ENCODE measurements around the gene THRAP3.
"Not testable (repeated sequence)": the region's sequence is repeated elsewhere in the genome, so short reads cannot be mapped to it uniquely, and the experiment has no call there.

THRAP3 gene

DNA sequence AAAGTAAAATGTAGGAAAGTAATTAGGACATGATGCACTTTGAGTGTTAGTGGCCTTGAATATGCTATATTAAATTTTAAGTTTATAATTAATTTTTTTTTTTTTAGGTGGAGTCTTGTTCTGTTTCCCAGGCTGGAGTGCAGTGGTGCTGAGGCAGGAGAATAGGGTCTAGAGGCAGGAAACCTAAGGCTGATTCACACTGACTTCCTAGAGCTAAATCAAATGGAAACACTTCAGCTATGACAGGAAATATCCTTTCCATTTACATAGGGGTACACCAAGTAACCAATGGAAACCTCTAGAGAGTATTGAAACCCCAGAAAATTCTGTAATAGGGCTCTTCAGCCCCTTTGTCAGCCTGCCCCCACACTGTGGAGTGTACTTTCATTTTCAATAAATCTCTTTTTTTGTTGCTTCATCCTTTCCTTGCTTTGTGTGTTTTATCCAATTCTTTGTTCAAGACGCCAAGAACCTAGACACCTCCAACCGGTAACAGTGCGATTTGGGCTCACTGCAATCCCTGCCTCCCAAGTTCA is 17.9 kb upstream of the THRAP3 start:
- DNase-seq = no peak

DNA sequence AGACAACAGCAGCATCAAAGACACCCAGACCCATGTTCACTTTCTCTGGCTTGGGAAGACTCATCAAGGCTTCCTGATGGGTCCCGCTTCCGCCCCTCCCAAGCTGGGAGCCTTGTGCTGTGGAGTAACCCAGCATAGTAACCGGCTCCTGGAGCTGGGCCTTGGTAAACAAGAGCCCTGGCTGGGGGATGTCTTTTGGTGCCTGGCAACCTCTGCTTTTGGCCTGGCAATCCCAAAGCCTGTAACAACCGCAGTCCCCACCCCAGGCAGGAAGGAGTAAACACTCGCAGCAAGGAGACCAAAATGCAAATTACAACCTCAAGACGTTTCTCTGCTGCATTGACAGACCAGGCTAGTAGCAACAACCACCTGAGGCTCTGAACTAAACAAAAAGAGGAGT is 16.9 kb upstream of the THRAP3 start:
- DNase-seq = peak; percentile 66

DNA sequence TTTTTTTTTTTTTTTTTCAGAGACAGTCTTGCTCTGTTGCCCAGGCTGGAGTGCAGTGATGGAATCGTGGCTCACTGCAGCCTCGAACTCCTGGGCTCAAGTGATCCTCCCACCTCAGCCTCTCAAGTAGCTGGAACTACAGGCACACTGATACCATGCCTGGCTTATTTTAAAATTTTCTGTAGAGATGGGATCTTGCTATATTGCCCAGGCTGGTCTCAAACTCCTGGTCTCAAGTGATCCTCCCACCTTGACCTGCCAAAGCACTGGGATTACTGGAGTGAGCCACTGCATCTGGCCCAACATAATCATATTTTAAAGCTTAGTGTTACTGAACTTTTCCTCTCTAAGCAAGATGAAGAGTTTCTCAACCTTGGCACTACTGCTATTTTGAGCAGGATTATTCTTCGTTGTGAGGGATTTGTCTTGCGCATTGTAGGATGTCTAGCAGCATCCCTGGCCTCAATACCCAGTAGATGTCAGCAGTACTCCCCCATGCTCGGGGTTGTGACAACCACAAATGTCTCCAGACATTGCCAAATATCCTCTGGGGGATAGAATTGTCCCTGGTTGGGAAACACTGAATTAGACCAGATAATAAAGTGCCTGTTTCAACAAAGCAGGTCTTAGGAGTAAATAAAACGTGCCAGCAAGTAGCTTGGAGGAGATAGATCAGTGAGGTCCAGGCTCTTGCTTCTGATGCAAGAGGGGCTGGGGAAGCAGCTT is 15.1 kb upstream of the THRAP3 start:
- no peak for DNase-seq

DNA sequence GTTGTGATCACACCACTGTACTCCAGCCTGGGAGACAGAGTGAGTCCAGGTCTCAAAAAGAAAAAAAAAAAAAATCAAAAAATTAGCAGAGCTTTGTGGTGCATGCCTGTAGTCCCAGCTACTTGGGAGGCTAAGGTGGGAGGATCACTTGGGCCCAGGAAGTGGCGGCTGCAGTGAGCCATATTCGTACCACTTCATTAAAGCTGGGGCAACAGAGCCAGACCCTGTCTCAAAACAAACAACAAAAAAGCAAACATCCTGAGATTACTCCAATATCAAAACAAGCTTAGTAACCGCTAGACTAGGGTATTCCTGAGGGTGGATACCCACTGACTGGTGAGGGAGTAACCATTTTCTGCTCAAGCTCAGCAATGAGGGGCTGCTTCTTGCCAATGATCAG is 12.9 kb upstream of the THRAP3 start:
- DNase-seq = no peak

DNA sequence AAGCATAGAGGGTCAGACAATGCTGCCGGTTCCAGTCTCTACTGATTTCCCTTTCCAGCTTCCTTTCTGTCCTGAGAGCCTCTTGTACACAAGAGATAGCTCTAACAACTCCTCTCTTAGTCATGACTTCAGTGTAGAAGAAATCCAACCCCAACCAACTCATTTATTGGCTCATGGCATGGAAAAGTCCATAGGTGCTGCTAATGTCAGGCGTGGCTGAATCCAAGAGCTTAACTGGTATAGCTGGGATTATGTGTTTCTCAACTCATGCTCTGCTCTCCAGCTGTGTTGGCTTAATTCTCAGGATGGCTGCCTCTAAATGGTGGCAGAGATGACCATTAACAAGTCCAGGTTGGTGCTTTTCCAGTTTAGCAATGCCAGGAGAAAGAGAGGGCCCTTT is 12.4 kb upstream of the THRAP3 start:
- no peak for DNase-seq

DNA sequence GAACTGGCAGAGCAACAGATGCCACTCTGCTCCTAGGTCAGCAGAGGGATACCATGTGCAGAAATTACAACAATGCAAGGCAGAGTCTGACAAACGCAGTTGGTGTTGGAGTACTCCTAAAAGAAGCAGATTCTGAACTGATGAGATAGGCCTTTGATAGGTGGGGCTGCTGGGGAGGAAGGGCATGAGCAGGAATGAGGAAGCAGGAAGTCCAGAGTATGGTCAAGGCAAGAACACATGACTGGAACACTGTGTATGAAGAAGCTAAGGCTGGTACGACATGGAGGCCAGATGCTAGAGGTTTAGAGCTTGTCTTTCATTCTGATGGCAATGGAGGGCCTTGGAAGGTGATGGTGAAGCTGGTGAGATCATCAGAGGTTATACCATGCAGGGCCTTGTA is 11.5 kb upstream of the THRAP3 start:
- DNase-seq = no peak

DNA sequence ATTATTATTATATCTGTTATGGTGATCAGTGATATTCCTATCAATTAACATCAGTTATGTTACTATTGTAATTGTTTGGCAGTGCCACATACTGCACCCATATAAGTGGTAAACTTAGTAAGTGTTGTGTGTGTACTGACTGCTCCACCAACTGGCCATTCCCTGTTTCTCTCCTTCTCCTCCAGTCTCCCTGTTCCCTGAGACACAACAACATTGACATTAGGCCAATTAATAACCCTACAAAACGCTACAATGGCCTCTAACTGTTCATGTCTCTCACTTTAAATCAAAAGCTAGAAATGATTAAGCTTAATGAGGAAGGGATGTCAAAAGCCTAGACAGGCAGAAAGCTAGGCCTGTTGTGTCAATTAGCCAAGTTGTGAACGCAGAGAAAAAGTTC is 6.6 kb upstream of the THRAP3 start:
- DNase-seq = no peak

DNA sequence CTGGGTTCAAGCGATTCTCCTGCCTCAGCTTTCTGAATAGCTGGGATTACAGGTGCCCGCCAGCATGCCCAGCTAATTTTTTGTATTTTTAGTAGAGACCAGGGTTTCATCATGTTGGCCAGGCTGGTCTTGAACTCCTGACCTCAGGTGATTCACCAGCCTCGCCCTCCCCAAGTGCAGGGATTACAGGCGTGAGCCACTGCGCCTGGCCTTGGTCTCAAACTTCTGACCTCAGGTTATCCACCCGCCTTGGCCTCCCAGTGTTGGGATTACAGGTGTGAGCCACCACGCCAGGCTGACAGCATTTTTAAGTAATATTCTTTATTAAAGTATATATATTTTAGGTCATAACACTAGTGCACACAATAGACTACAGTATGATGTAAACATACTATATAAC is 2.3 kb upstream of the THRAP3 start:
- DNase-seq = not testable (repeated sequence)

DNA sequence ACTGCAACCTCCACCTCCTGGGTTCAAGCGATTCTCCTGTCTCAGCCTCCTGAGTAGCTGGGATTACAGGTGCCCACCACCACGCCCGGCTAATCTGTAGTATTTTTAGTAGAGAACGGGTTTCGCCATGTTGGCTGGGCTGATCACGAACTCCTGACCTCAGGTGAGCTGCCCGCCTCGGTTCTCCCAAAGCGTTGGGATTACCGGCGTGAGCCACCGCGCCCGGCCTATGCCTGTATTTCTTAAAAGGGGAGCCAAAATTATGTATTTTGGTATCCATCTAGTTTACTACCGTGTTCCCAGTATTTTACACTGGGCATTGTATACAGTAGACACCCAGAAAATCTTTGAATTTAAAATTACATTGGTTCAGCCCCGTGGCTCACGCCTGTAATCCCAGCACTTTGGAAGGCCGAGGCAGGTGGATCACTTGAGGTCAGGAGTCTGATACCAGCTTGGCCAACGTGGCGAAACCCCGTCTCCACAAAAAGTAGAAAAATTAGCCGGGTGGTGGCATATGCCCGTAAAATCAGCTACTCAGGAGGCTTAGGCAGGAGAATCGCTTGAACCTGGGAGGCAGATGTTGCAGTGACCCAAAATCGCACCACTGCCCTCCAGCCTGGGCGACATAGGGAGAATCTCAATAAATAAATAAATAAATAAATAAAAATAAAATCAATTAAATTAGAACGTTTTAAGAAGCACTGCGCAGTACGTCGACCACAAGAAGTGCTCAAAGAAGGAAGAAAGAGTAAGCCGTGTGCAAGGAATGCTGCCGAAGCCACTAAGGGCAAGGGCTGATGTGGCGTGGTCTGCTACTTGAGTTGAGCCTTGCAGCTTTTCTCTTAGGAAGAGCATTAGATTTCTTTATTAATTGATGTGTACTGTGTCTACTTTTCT is 1.5 kb upstream of the THRAP3 start:
- DNase-seq = no peak

DNA sequence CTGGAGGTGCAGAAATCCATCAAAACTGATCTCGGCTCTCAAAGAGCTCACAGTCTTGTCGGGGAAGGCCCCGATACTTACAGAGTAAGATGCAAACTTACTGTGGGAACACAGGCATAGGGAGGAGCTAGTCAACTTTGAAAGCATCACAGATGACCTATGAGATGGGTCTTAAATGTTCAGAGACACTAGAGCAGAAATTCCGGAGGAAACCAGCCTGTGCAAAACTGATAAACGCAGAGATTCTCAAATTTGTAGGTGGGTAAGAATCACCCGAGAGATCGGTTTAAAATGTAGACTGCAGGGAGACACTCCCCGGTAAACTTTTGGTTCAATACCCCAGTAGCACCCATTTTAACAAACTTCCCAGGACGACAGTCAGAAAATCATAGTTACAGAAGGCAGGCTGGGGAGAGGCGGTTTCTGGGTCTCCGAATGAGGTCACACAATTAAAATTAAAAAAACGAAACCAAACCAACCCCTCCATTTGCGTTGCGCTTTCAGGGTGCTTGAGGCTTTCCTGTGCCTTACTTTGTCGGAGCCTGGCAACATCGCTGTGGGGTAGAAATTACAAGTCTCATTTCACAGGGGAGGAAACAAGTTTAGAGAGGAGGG is 755 bp upstream of the THRAP3 start:
- no peak for DNase-seq

DNA sequence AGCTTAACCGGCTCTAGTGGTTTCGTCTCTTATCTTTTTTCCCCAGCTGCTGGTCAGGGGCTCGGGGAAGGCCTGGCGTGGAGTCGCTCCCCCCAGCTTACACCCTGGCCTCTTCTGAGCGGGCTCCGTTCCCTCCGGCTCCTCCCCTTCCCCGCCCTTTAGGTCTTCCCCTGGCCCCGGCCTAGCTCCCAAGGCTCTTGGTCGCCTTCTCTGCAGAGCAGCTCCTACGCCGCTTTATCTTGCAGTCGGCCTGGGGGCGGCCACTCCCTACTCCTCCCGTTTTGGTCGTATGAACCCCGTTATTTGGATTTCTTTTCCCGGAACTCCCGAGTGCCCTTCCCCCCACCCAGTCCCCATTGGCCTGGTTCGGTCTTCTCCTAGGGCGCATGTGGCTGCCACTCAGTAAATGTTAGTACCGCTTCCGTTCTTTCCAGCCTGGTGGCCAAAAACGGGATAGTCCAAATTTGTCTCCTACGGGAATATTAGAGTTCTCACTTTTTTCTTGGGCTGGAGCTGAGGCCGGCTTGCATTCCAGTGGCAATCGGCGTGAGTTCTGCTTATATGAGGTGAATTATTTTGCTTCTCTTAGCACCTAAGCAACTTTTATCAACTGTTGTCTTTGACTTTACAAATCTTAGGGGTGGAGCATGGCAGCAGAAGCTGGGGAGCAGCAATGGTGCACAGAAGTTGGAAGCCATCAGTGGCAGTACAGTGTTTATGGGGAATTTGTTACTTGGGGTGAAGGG is 467 bp downstream of the THRAP3 start:
- peak; percentile 81 for DNase-seq

DNA sequence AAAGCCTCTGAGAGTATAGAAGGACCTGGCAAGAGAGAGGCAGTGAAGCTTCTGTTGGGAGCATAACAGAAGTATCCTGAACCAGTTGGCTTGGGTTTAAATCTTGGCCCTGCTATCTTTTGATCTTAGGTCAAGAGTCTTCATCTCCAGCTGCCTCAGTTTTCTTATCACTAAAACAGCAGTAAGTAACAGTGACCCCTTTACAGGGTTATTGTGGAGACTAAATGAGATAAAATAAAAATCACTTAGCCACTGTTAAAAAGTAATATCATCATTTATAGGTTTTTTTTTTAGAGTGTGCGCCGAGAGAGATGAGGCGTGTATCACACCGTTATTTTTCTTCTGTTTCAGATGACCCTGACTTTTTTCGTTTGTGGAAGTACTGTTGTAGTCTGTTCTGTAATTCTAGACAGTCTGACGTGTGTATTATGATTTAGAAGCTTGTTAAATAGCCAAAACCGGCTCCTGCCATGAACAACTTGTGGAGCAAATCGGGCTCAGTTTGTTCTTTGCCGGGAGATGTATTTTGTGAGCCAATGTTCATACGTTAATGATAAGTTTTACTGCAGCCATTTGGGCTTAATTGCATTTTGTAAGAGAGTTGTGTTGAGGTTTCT is 1.1 kb downstream of the THRAP3 start:
- no peak for DNase-seq

DNA sequence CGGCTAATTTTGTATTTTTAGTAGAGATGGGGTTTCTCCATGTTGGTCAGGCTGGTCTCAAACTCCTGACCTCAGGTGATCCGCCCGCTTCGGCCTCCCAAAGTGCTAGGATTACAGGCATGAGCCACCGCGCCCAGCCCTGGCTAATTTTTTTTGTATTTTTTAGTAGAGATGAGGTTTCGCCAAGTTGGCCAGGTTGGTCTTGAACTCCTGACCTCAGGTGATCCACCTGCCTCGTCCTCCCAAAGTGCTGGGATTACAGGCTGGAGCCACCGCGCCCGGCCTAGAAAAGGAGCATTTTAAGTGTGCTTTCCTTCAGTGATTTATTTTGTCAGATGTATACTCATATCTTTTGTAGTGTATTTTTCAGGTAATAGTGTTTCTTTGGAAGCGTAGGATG is 6.0 kb downstream of the THRAP3 start:
- DNase-seq = not testable (repeated sequence)

DNA sequence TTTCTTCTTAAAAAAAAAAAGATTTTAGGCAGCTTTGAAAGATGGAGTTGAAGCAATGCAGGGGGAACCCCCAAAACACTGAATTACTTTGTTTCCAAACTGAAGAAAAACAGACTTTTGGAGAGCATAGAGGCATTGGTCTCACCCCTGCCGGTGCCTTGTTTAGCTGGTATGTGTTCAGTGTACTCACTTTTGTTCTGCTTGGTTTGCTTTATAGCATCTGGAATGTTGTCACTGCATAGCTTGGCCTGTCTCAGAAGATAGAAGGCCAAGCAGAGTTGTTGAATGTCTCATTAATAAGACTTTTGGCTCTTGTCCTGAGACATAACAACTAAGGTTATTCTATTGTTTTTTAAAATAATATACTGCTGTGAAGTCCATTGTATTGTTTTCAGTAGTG is 6.9 kb downstream of the THRAP3 start:
- no peak for DNase-seq

DNA sequence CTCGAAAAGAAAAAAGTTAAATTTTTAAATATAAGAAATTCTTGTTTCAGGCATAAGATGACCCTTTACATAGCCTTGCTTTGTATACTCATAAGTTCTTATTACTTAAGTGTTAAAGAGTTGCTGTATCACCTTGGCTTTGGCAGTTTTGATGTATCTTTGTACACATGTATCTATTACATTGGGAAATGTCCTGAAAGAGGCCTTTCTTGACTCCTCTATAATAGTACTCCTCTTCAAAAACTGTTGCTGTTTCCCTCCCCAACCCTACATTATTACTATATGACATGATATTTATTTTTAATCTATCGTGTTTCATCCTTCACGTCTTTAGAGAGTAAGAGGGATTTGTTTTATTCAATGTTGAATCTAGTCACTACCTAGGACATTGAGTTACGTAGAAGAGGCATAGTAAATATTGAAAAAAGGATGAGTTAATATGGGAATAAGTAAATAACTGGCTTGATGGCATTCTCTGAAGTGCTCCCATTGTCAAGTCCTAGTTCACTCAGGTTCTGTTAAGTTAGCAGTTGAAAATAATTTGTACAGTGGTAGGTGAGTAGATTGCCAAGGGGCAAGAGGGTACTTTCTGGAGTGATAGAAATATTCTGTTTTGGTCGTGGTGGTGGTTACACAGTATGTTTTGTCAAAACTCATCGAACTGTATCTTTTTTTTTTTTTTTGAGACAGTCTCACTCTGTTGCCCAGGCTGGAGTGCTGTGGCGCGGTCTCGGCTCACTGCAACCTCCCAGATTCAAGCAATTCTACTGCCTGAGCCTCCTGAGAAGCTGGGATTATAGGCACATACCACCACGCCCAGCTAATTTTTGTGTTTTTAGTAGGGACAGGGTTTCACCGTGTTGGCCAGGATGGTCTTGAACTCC is 8.2 kb downstream of the THRAP3 start:
- no peak for DNase-seq

DNA sequence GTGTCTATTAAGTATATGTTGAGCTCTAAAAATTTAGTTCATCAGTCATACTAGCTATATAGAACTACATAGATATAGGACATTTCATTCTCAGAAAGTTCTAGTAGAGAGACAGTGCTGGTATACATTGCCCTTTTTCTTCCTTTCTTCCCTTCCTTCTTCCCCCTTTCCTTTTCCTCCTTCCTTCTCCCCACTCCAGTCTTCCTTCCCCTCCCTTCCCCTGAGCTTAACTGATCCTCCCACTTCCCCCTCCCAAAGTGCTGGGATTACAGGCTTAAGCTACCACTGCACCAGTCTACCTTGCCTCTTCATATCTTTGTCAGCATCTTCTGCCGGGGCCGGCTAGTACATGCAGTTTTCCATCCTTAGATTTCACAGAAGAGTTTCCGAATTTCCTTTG is 12.1 kb downstream of the THRAP3 start:
- no peak for DNase-seq

DNA sequence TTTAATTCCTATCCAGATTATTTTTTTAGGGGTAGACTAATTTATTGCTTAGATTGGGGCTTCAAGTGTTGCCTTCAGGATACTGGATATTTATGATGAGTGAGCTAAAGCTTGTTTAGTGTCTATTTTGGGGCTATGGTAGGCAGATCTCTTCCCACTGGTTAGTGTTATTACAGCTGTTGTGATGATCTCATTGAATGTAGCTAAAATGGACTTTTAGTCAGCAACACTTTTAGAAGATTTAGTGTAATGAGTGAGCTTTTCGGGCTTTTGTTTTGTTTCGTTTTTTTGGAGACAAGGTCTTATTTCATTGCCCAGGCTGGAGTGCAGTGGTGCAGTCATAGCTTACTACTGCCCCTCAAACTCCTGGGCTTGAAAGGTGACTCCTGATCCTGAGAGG is 14.2 kb downstream of the THRAP3 start:
- no peak for DNase-seq

DNA sequence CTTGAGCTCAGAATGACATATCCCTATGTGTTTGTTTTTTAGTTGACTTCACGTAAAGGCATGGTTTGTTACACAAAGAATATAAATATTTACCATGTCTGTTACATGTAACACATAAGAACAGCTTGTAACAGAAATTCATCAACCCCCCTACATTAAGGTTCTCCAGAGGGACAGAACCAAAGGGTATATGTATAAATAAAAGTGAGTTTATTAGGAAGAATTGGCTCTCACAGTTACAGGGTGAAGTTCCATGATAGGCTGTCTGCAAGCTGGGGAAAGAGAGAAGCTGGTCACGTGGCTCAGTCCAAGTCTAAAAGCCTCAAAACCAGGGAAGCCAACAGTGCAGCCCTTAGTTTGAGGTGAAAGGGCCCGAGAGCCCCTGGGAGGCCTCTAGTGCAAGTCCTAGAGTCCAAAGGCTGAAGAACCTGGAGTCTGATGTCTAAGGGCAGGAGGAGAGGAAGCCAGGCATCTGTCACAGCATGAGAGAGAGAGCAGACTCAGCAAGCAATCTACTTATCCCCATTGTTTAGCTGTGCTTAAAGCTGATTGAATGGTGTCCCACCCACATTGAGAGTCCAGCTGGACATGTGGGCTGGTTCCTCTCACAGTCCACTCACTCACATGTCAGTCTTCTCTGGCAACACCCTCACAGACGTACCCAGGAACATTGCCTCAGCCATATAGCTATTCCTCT is 15.8 kb downstream of the THRAP3 start:
- DNase-seq = peak; percentile 8

DNA sequence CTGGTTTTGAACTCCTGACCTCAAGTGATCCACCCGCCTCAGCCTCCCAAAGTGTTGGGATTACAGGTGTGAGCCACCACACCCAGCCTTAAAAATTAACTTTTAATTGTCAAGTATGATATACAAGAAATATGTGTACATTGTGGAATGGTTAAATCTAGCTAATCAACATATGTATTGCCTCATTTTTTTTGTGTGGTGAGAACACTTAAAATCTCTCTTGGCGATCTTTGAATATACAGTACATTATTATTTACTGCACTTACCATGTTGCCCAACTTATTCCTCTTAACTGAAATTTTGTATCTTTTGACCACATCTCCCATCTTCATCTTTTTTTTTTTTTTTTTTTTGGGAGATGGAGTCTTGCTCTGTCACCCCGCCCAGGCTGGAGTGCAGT is 23.3 kb downstream of the THRAP3 start:
- DNase-seq = no peak

DNA sequence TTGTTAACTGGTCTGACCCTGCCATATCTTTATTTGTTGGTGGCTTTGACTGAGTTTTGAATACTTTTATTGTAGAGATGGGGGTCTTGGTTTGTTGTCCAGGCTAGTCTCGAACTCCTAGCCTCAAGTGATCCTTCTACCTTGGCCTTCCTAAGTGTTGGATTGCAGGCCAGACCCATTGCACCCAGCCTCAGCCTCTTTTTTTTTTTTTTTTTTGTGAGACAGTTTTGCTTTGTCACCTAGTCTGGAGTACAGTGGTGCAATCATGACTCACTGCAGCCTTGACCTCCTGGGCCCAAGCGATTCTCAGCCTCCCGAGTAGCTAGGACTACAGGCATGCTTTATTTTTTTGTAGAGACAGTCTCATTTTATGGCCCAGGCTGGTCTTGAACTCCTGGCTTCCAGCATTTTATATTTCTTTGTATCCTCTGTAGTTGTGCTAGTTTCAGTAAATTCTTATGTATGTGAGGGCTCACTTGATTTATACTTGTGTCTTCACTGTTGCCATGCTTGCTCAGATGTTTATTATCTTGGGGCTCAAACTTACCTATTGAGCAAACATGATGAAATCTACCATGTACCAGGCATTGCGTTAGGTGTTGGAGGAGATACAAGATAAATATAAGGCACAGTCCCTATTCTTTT is 24.1 kb downstream of the THRAP3 start:
- no peak for DNase-seq

All from NCI-H1092 (cell line).